GM10266 (cell line): Measurements from ENCODE around the gene TMEM126B.

Source experiments
- DNase-seq: peaks from one replicate; pipeline ENCODE4 v3.0.0; 2012; ENCODE audit errors: extremely low spot score
- CTCF ChIP-seq: IDR thresholded peaks from 2 replicates; pipeline ENCODE4 v1.5.1; 2012; ENCODE audit warnings: mild to moderate bottlenecking, low read depth; ENCODE audit not compliant: control insufficient read depth, insufficient read depth; ENCODE audit errors: missing control alignments

TMEM126B gene

DNA sequence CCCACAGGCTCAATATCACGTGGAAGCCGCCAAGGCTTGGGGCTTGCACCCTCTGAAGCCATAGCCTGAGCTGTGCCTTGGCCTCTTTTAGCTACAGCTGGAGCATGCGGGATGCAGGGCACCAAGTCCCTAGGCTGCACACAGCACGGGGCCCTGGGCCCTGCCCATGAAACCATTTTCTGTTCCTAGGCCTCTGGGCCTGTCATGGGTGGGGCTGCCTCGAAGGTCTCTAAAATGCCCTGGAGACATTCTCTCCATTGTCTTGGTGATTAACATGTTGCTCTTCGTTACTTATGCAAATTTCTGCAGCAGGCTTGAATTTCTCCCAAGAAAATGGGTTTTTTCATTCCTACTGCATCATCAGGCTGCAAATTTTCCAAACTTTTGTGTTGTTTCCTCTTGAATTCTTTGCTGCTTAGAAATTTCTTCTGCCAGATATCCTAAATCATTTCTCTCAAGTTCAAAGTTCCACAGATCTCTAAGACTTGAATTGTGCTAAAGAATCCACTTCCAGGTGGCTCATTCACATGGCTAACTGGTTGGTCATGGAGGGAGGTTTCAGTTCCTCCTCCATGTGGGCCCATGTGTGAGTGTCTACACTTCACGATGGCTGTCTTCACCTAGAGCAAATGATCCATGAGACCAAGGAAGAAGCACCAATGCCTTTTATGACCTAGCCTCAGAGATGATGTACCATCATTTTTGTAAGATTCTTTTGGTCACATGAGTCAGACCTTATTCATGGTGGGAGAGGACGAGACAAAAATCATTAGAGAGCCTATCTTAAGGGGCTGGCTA is 43.9 kb downstream of the TMEM126B start:
- no peak for DNase-seq
- no peak for TF ChIP-seq CTCF

DNA sequence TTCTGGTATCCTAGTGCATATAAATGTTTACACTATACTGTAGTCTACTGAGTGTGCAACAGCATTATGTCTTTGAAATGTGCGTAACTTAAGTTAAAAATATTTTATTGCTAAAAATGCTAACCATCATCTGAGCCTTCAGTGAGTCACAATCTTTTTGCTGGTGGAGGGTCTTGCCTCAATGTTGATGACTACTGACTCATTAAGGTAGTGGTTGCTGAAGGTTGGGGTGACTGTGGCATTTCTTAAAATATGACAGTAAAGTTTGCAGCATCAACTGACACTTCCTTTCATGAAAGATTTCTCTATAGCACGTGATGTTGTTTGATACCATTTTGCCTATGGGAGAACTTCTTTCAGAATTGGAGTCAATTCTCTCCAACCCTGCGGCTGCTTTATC is 45.0 kb downstream of the TMEM126B start:
- no peak for DNase-seq
- TF ChIP-seq CTCF: no peak

GRCh38 chr11:85679576-85679975 is 51.2 kb downstream of the TMEM126B start:
- no peak for TF ChIP-seq CTCF
- DNase-seq: no peak

DNA sequence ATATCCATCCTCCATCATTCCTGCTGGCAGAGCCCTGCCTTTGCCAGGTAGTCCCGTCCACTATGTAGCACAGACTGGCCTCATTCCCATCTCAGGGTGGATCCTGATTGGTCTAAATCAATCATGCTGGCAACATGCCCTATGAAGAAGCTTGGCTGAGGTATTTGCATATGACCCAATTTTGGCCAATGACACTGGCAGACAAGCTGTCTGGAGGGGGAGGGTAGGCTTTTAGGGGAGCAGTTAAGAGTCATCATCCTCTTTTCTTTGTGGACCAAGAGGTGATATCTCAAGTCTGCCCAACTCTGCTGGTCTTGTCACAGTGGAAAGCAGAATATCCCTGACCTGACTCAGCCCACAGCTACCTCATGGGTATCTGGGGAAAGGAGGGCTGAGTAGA is 52.5 kb downstream of the TMEM126B start:
- no peak for TF ChIP-seq CTCF
- DNase-seq: no peak

- no peak for TF ChIP-seq CTCF
- DNase-seq: peak; percentile 80
Measured at GRCh38 chr11:85682330-85683305, 54.2 kb downstream of the TMEM126B start.

GRCh38 chr11:85685125-85685819 is 56.9 kb downstream of the TMEM126B start:
- TF ChIP-seq CTCF: no peak
- DNase-seq: no peak
